Left lung (tissue), 10 donors: ENCODE data around the gene ABCB11. TPM values are rescaled to one million over a fixed set of nuclear protein-coding genes. Genes with fewer than 3 reads are reported as not detected.

Source experiments
- ATAC-seq: fragments of 200-7000 bp; cut with Tn5 transposase; one replicate; pipeline ENCODE4 v1.9.1; 2020; ENCODE audit warnings: moderate library complexity
- DNase-seq, 4 donors: peaks; one replicate each; pipeline ENCODE4 v3.0.0-alpha.2; 2013 to 2020
- H3K27ac ChIP-seq, 2 donors: fragments of 200-600 bp; sonication (generic) in 1 of 2; one replicate each; pipeline versions ENCODE4 v1.5.0 to v1.8.0; 2020 to 2021
- H3K27me3 ChIP-seq, 2 donors: fragments of 200-600 bp; sonication (generic) in 1 of 2; one replicate each; pipeline versions ENCODE4 v1.5.0 to v1.8.0; 2020 to 2021
- H3K36me3 ChIP-seq, 2 donors: fragments of 200-600 bp; sonication (generic) in 1 of 2; one replicate each; pipeline versions ENCODE4 v1.5.0 to v1.8.0; 2020 to 2021
- H3K4me1 ChIP-seq, 2 donors: fragments of 200-600 bp; one replicate each; pipeline ENCODE4 v1.8.0; 2021
- H3K4me3 ChIP-seq, 2 donors: fragments of 200-600 bp; sonication (generic) in 1 of 2; one replicate each; pipeline versions ENCODE4 v1.5.0 to v1.8.0; 2020 to 2021; ENCODE audit warnings: mild to moderate bottlenecking in 1 of 2
- H3K9me3 ChIP-seq, 2 donors: fragments of 200-600 bp; sonication (generic) in 1 of 2; one replicate each; pipeline versions ENCODE4 v1.5.0 to v1.8.0; 2020 to 2021
- CTCF ChIP-seq, 2 donors: fragments of 200-600 bp; sonication (generic) in 1 of 2; IDR thresholded peaks; one replicate each; pipeline versions ENCODE4 v1.5.0 to v1.8.0; 2021; ENCODE audit warnings: antibody characterized with exemption in 2 of 2
- intact Hi-C, 2 donors: fragments of 100-400 bp; cut with DNase I; formaldehyde crosslinking; loops; one replicate each; pipeline versions ENCODE4 v1.11.2 to v1.14.2; 2022
- polyA plus RNA-seq, 6 donors: library from polyadenylated mRNA; unstranded; fragments of 120-200 nt; gene quantifications; one replicate each; pipeline ENCODE4 v1.2.1, GENCODE V29; 2013; ENCODE audit not compliant: insufficient read length in 6 of 6
- total RNA-seq, 2 donors: library from RNA; stranded (reverse); fragmentation: NEBNext Ultra II Directional; extraction: Animal tissue kit (Norgen Biotek cat#: 25700); gene quantifications; one replicate each; pipeline ENCODE4 v1.2.1, GENCODE V29; 2021
- donor health status: DM: no; HTN: yes; CAD: no.
- donor health status: DM: no; HTN: no; CAD: no.

ABCB11 gene
- total and polyA plus RNA-seq, 8 donors: 0.02 to 0.23 (median 0.08) TPM; not detected in 1

GRCh38 chr2:168974428-168974827, 56.7 kb downstream of the ABCB11 start:
- no peak for ATAC-seq
- intact Hi-C loops: no loop called here
- no peak for DNase-seq

GRCh38 chr2:168971261-168971660, 59.9 kb downstream of the ABCB11 start:
- peak; percentile 30 for ATAC-seq
- H3K36me3 ChIP-seq: no peaks in the 10 kb centered on the region
- peak in 1 of 4 donors; percentile 13 for DNase-seq

More at GRCh38 chr2:168974428-168974827, 56.7 kb downstream of the ABCB11 start:
- Histone ChIP-seq H3K36me3 (no peaks in the 10 kb centered on the region), H3K27me3 (no peaks in the 10 kb centered on the region), H3K4me1 (no peaks in the 10 kb centered on the region), H3K9me3 (no peaks in the 10 kb centered on the region), H3K27ac (no peak overlapping the region), H3K4me3 (no peak overlapping the region)
- no peak for TF ChIP-seq CTCF (IDR thresholded peaks at IDR 0.05)

GRCh38 chr2:168970711-168971233, 60.4 kb downstream of the ABCB11 start:
- intact Hi-C loops: no loop called here
- no peaks in the 10 kb centered on the region for H3K9me3 ChIP-seq
- no peak for ATAC-seq
- no peak for TF ChIP-seq CTCF (IDR thresholded peaks at IDR 0.05)
- no peak for DNase-seq
- H3K4me3 ChIP-seq: no peak overlapping the region
- peak overlapping the region; percentile 28 to 58 for H3K27ac ChIP-seq
- H3K36me3 ChIP-seq: no peaks in the 10 kb centered on the region
- no peaks in the 10 kb centered on the region for H3K4me1 ChIP-seq
- H3K27me3 ChIP-seq: no peaks in the 10 kb centered on the region

More at GRCh38 chr2:168971261-168971660, 59.9 kb downstream of the ABCB11 start:
- intact Hi-C loops: no loop called here
- no peaks in the 10 kb centered on the region for H3K27me3 ChIP-seq
- H3K4me1 ChIP-seq: no peaks in the 10 kb centered on the region
- no peak overlapping the region for H3K4me3 ChIP-seq
- no peaks in the 10 kb centered on the region for H3K9me3 ChIP-seq
- peak overlapping the region; percentile 28 to 58 for H3K27ac ChIP-seq
- TF ChIP-seq CTCF (IDR thresholded peaks at IDR 0.05): no peak

- no peaks in the 10 kb centered on the region for H3K9me3 ChIP-seq
- TF ChIP-seq CTCF (IDR thresholded peaks at IDR 0.05): no peak
- H3K27ac ChIP-seq: no peak overlapping the region
- intact Hi-C loops: loop anchor here in 1 of 2 donors (10.0 kb wide), 1 partner anchor 175 kb away; no protein-coding TSS in a partner anchor
- H3K4me3 ChIP-seq: no peak overlapping the region
- no peaks in the 10 kb centered on the region for H3K27me3 ChIP-seq
- H3K36me3 ChIP-seq: no peaks in the 10 kb centered on the region
- H3K4me1 ChIP-seq: no peaks in the 10 kb centered on the region
- ATAC-seq: no peak
- DNase-seq: no peak
Measured at GRCh38 chr2:168969865-168970264, 61.3 kb downstream of the ABCB11 start.

GRCh38 chr2:168968342-168968741, 62.8 kb downstream of the ABCB11 start:
- Histone ChIP-seq H3K27me3 (no peaks in the 10 kb centered on the region), H3K36me3 (no peaks in the 10 kb centered on the region), H3K9me3 (no peaks in the 10 kb centered on the region), H3K4me3 (no peak overlapping the region), H3K4me1 (no peaks in the 10 kb centered on the region), H3K27ac (no peak overlapping the region)
- DNase-seq: no peak
- intact Hi-C loops: loop anchor here in 1 of 2 donors (10.0 kb wide), 1 partner anchor 176 kb away; no protein-coding TSS in a partner anchor
- TF ChIP-seq CTCF (IDR thresholded peaks at IDR 0.05): no peak
- ATAC-seq: no peak
